Body of pancreas (tissue), 4 donors: ENCODE measurements around the gene ZNF385D.

Experiments used
- CTCF ChIP-seq, 7 experiments: fragments of 450-650 bp in 4 of 7; fragments of 200-600 bp in 3 of 7; sonication (generic) in 3 of 7; IDR thresholded peaks; one replicate each; pipeline ENCODE4 v1.5.1; 2016 to 2019; ENCODE audit warnings: antibody characterized with exemption in 7 of 7
- POLR2A ChIP-seq, 3 donors: fragments of 450-650 bp; IDR thresholded peaks; one replicate each; pipeline ENCODE4 v1.6.1; 2016; ENCODE audit warnings: antibody characterized with exemption in 3 of 3, mild to moderate bottlenecking in 2 of 3

- TF ChIP-seq CTCF (IDR thresholded peaks at IDR 0.05) (no peak), POLR2A (IDR thresholded peaks at IDR 0.05) (no peak)
These were observed 226.9 kb downstream of the ZNF385D start for GRCh38 chr3:21524133-21524532.
